ENCODE results near the gene ZNF423.

Gene ZNF423

DNA sequence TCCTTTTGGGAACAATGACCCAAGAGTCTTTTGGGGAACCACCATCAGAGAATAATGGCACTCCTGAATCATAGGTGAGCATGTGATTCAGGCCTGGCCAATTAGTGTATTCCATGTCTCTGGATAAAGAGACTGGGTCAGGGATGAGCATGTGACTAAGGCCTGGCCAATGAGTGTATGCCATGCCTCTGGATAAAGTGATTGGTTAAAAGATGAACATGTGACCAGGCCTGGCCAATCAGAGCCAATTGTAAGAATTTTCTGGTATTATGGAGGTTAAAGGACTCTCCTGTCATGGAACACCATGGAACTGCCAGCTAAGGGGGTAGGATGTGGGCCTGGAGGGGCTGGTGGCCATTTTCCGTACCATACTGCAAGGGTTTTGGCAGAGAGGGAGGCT is 288.0 kb downstream of the ZNF423 start:
- no peak for TF ChIP-seq POLR2AphosphoS5 (IDR thresholded peaks at IDR 0.05; ENCODE audit: low read depth, low read length)
- no peak for TF ChIP-seq SIN3A (IDR thresholded peaks at IDR 0.05; ENCODE audit: borderline replicate concordance, insufficient read depth, low read length)
- TF ChIP-seq FOXP2 (optimal IDR thresholded peaks at IDR 0.05; ENCODE audit: borderline replicate concordance, extremely low read depth, extremely low read length, insufficient read depth): no peak
- TF ChIP-seq, protein P1, sequence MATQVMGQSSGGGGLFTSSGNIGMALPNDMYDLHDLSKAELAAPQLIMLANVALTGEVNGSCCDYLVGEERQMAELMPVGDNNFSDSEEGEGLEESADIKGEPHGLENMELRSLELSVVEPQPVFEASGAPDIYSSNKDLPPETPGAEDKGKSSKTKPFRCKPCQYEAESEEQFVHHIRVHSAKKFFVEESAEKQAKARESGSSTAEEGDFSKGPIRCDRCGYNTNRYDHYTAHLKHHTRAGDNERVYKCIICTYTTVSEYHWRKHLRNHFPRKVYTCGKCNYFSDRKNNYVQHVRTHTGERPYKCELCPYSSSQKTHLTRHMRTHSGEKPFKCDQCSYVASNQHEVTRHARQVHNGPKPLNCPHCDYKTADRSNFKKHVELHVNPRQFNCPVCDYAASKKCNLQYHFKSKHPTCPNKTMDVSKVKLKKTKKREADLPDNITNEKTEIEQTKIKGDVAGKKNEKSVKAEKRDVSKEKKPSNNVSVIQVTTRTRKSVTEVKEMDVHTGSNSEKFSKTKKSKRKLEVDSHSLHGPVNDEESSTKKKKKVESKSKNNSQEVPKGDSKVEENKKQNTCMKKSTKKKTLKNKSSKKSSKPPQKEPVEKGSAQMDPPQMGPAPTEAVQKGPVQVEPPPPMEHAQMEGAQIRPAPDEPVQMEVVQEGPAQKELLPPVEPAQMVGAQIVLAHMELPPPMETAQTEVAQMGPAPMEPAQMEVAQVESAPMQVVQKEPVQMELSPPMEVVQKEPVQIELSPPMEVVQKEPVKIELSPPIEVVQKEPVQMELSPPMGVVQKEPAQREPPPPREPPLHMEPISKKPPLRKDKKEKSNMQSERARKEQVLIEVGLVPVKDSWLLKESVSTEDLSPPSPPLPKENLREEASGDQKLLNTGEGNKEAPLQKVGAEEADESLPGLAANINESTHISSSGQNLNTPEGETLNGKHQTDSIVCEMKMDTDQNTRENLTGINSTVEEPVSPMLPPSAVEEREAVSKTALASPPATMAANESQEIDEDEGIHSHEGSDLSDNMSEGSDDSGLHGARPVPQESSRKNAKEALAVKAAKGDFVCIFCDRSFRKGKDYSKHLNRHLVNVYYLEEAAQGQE (IDR thresholded peaks at IDR 0.05; ENCODE audit: insufficient read depth in 1 of 2, low read depth in 2 of 2, low read length in 2 of 2): no peak
- TF ChIP-seq TAF1 (IDR thresholded peaks at IDR 0.05; ENCODE audit: borderline replicate concordance, insufficient read depth, low read length): no peak

DNA sequence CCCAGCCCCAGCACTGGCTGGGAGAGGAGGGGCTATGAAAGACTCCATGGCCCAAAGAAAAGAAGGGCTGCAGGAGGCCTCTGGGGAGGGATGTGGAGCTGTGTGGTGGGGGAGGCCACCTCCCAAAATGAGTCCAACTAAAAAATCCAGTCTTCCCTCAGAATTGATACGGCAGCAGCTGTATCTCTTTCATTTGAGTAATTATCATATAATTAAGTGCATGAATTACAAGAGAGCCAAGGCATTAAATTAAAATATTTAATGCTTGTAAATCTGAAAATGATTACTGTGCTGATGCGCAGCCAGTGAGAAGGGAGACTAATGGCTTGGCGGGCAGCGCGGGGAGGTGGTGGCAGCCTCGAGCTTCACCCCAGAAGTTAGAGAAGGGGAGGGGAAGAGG is 289.5 kb downstream of the ZNF423 start:
- TF ChIP-seq SIN3A (IDR thresholded peaks at IDR 0.05; ENCODE audit: borderline replicate concordance, insufficient read depth, low read length) (no peak), POLR2AphosphoS5 (IDR thresholded peaks at IDR 0.05; ENCODE audit: low read depth, low read length) (no peak), TAF1 (IDR thresholded peaks at IDR 0.05; ENCODE audit: borderline replicate concordance, insufficient read depth, low read length) (no peak), FOXP2 (optimal IDR thresholded peaks at IDR 0.05; ENCODE audit: borderline replicate concordance, extremely low read depth, extremely low read length, insufficient read depth) (no peak)
- TF ChIP-seq, protein P1 (IDR thresholded peaks at IDR 0.05; ENCODE audit: insufficient read depth in 1 of 2, low read depth in 2 of 2, low read length in 2 of 2): no peak

DNA sequence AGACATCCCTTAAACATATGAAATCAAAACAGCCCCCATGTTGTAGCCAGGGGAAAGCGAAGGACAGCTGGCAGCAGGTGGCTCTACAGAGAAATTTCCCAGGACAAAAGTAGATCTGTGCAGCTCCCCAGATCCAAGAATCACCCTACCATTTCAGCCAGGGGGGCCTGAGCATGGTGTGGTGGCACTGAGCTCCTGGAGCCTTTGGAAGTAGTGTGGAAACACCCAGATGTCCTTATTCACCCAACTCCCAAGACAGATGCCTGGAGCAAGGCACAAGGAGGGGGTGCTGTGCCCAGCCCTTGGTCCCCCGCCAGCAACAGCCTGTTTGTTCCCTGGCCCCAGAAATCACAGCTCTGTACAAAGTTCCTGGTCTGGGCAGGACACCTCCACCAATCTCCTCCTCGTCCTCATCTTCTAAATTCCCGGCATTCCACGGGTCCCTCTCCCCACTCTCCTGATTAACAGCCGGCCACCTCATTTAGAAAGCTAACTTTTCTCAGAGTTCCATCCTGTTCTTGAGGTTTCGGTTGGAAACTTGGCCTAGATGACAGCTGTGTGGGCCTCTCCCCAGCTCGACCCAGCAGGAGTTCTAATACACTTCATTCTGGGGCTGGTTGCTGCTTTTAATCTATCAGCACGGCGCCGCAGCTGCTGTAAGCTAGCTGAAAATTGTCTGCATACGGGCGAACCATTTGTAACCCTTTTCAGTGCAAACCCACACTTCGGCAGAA is 291.2 kb downstream of the ZNF423 start:
- TF ChIP-seq TAF1 (IDR thresholded peaks at IDR 0.05; ENCODE audit: borderline replicate concordance, insufficient read depth, low read length) (no peak), FOXP2 (optimal IDR thresholded peaks at IDR 0.05; ENCODE audit: borderline replicate concordance, extremely low read depth, extremely low read length, insufficient read depth) (no peak), POLR2AphosphoS5 (IDR thresholded peaks at IDR 0.05; ENCODE audit: low read depth, low read length) (no peak), SIN3A (IDR thresholded peaks at IDR 0.05; ENCODE audit: borderline replicate concordance, insufficient read depth, low read length) (no peak)
- TF ChIP-seq, protein P1 (IDR thresholded peaks at IDR 0.05; ENCODE audit: insufficient read depth in 1 of 2, low read depth in 2 of 2, low read length in 2 of 2): no peak

DNA sequence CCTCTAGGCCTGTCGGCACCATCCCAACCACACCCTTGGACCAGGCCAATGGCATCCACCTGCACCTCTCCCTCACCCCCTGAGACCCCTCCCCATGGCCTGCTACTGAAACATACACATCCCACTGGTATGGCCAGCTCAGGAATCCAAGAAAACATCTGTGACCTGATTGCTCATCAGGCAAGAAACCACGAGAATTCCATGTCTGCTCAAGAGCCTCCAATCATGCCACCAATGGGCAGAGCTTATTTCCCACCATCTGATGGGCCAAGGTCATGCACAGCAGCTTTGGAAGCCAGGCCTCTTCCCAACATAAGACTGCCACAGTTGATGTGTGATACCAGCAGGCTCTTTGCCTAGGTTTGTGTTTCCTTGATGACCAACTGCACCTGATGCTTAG is 292.2 kb downstream of the ZNF423 start:
- TF ChIP-seq TAF1 (IDR thresholded peaks at IDR 0.05; ENCODE audit: borderline replicate concordance, insufficient read depth, low read length) (no peak), POLR2AphosphoS5 (IDR thresholded peaks at IDR 0.05; ENCODE audit: low read depth, low read length) (no peak), SIN3A (IDR thresholded peaks at IDR 0.05; ENCODE audit: borderline replicate concordance, insufficient read depth, low read length) (no peak), FOXP2 (optimal IDR thresholded peaks at IDR 0.05; ENCODE audit: borderline replicate concordance, extremely low read depth, extremely low read length, insufficient read depth) (no peak)
- TF ChIP-seq, protein P1 (IDR thresholded peaks at IDR 0.05; ENCODE audit: insufficient read depth in 1 of 2, low read depth in 2 of 2, low read length in 2 of 2): no peak

All from PFSK-1 (cell line).